CD4-positive, alpha-beta T cell (primary cell): ENCODE measurements around the gene NR2C2. TPM values are rescaled to one million over a fixed set of nuclear protein-coding genes. Genes with fewer than 3 reads are reported as not detected.

Source experiments
- ATAC-seq: fragments of 200-7000 bp; cut with Tn5 transposase; one replicate; pipeline ENCODE4 v1.10.0; 2022; ENCODE audit warnings: mild to moderate bottlenecking; ENCODE audit not compliant: poor library complexity
- CTCF ChIA-PET: fragments of 350-600 bp; sonication (Branson Sonifier 250); formaldehyde crosslinking; loops from one replicate; lab custom pipeline; 2021; ENCODE audit warnings: antibody characterized with exemption, inconsistent platforms; lab: Charles Lee
- POLR2A ChIA-PET: fragments of 350-600 bp; sonication (Branson Sonifier 250); formaldehyde crosslinking; loops from one replicate; lab custom pipeline; 2021; ENCODE audit warnings: antibody characterized with exemption, inconsistent platforms; lab: Charles Lee
- DNase-seq, 14 experiments: peaks; one replicate each; pipeline ENCODE4 v3.0.0-alpha.2; 2013 to 2020; ENCODE audit warnings: mixed read lengths in 2 of 14
- H3K27ac ChIP-seq, 2 donors: one replicate each; pipeline versions ENCODE4 v1.5.1 to v1.7.0; 2013; ENCODE audit warnings: low read length in 2 of 2, low read depth in 1 of 2, mild to moderate bottlenecking in 1 of 2
- H3K27me3 ChIP-seq, 2 experiments: 1 replicate in 1 of 2; 2 replicates in 1 of 2; pipeline versions ENCODE4 v1.6.1 to v1.7.0; 2013; ENCODE audit warnings: low read length in 2 of 2, control low read depth in 1 of 2, mild to moderate bottlenecking in 1 of 2, moderate library complexity in 1 of 2; ENCODE audit not compliant: insufficient read depth in 2 of 2, control insufficient read depth in 1 of 2
- H3K36me3 ChIP-seq: one replicate; pipeline ENCODE4 v1.6.1; 2013; ENCODE audit warnings: low read length, control low read depth; ENCODE audit not compliant: insufficient read depth
- H3K4me1 ChIP-seq: one replicate; pipeline ENCODE4 v1.6.1; 2013; ENCODE audit warnings: low read length, control low read depth; ENCODE audit not compliant: insufficient read depth
- H3K4me3 ChIP-seq: one replicate; pipeline ENCODE4 v1.5.1; 2013; ENCODE audit warnings: mild to moderate bottlenecking, low read length, moderate library complexity
- H3K9me3 ChIP-seq, 2 experiments: 1 replicate in 1 of 2; 2 replicates in 1 of 2; pipeline versions ENCODE4 v1.6.1 to v1.7.0; 2013; ENCODE audit warnings: low read length in 2 of 2, mild to moderate bottlenecking in 2 of 2, control low read depth in 1 of 2, moderate library complexity in 1 of 2; ENCODE audit not compliant: control insufficient read depth in 1 of 2, insufficient read depth in 1 of 2
- H3K27ac Mint-ChIP-seq: one replicate; pipeline ENCODE4 v1.8.0; 2020; ENCODE audit warnings: mixed read lengths
- H3K27me3 Mint-ChIP-seq: one replicate; pipeline ENCODE4 v1.8.0; 2021; ENCODE audit warnings: mixed read lengths
- H3K36me3 Mint-ChIP-seq: one replicate; pipeline ENCODE4 v1.8.0; 2021; ENCODE audit warnings: low read depth, mixed read lengths
- H3K4me1 Mint-ChIP-seq: one replicate; pipeline ENCODE4 v1.8.0; 2021; ENCODE audit warnings: low read depth, mixed read lengths
- H3K4me3 Mint-ChIP-seq: one replicate; pipeline ENCODE4 v1.8.0; 2020; ENCODE audit warnings: mild to moderate bottlenecking, mixed read lengths
- H3K9me3 Mint-ChIP-seq: one replicate; pipeline ENCODE4 v1.8.0; 2020; ENCODE audit warnings: mixed read lengths
- CTCF ChIP-seq: fragments of 200-600 bp; IDR thresholded peaks from one replicate; pipeline ENCODE4 v1.8.0; 2022; ENCODE audit warnings: antibody characterized with exemption, mild to moderate bottlenecking
- intact Hi-C, 2 experiments: fragments of 100-400 bp; cut with DNase I in 1 of 2; cut with micrococcal nuclease in 1 of 2; formaldehyde crosslinking; loops; one replicate each; pipeline versions ENCODE4 v1.15.1 to v1.9.0; 2023 to 2025; cut with DNase I, micrococcal nuclease
- total RNA-seq, 174 experiments: library from RNA in 2 of 174; stranded (reverse) in 2 of 174; gene quantifications; one replicate each; pipeline ENCODE4 v1.2.3 and lab custom pipeline; 2021 to 2026

Gene NR2C2
- total RNA-seq, 2 experiments from 2014 or later, result 37.0 to 42.1 TPM

GRCh38 chr3:14929310-14930074 lies 17.9 kb upstream of the NR2C2 start:
- intact Hi-C loops, result loop anchor here in 1 of 2 experiments (5.0 kb wide), 2 partner anchors 93 to 812 kb away; no protein-coding TSS in a partner anchor
- no peaks in the 10 kb centered on the region for H3K4me1 Mint-ChIP-seq
- Histone ChIP-seq H3K27me3 (no peaks in the 10 kb centered on the region), H3K4me3 (no peak overlapping the region), H3K36me3 (no peaks in the 10 kb centered on the region), H3K27ac (no peak overlapping the region), H3K4me1 (no peaks in the 10 kb centered on the region), H3K9me3 (no peaks in the 10 kb centered on the region)
- ChIA-PET CTCF (no interaction called here), POLR2A (no interaction called here)
- H3K36me3 Mint-ChIP-seq, result no peaks in the 10 kb centered on the region
- H3K4me3 Mint-ChIP-seq, result no peak overlapping the region
- DNase-seq (no peak), ATAC-seq (no peak)
- no peak overlapping the region for H3K27ac Mint-ChIP-seq
- no peaks in the 10 kb centered on the region for H3K27me3 Mint-ChIP-seq
- TF ChIP-seq CTCF, result no peak
- no peaks in the 10 kb centered on the region for H3K9me3 Mint-ChIP-seq

GRCh38 chr3:14933820-14934425 lies 13.5 kb upstream of the NR2C2 start:
- ChIA-PET CTCF (no interaction called here), POLR2A (no interaction called here)
- ATAC-seq, result no peak
- H3K4me3 Mint-ChIP-seq, result no peak overlapping the region
- no peaks in the 10 kb centered on the region for H3K36me3 ChIP-seq
- no peak overlapping the region for H3K27ac Mint-ChIP-seq
- H3K9me3 ChIP-seq, result no peaks in the 10 kb centered on the region
- no peaks in the 10 kb centered on the region for H3K36me3 Mint-ChIP-seq
- H3K9me3 Mint-ChIP-seq, result no peaks in the 10 kb centered on the region
- no peak overlapping the region for H3K4me3 ChIP-seq
- DNase-seq, result no peak
- no peaks in the 10 kb centered on the region for H3K27me3 Mint-ChIP-seq
- TF ChIP-seq CTCF, result no peak
- no peaks in the 10 kb centered on the region for H3K27me3 ChIP-seq
- no peaks in the 10 kb centered on the region for H3K4me1 ChIP-seq
- H3K4me1 Mint-ChIP-seq, result no peaks in the 10 kb centered on the region
- no peak overlapping the region for H3K27ac ChIP-seq
- intact Hi-C loops, result loop anchor here in 1 of 2 experiments (5.0 kb wide), 1 partner anchor 817 kb away; no protein-coding TSS in a partner anchor

- Mint-ChIP-seq H3K4me3 (no peak overlapping the region), H3K9me3 (no peaks in the 10 kb centered on the region), H3K27me3 (no peaks in the 10 kb centered on the region), H3K27ac (no peak overlapping the region), H3K36me3 (no peaks in the 10 kb centered on the region), H3K4me1 (no peaks in the 10 kb centered on the region)
- intact Hi-C loops, result no loop called here
- no peak overlapping the region for H3K27ac ChIP-seq
- H3K27me3 ChIP-seq, result no peaks in the 10 kb centered on the region
- no peaks in the 10 kb centered on the region for H3K9me3 ChIP-seq
- no peak overlapping the region for H3K4me3 ChIP-seq
- TF ChIP-seq CTCF, result no peak
- H3K36me3 ChIP-seq, result no peaks in the 10 kb centered on the region
- no peak for ATAC-seq
- no peaks in the 10 kb centered on the region for H3K4me1 ChIP-seq
- CTCF ChIA-PET, result no interaction called here
- no peak for DNase-seq
- POLR2A ChIA-PET, result no interaction called here
These were observed 11.6 kb upstream of the NR2C2 start for GRCh38 chr3:14935592-14936345.
